H9 (cell line): ENCODE results near the gene NHSL1. TPM values are rescaled to one million over a fixed set of nuclear protein-coding genes. Genes with fewer than 3 reads are reported as not detected.
A peak's percentile ranks its signal among the peaks of the same experiment; 100 is the strongest.

Experiments used
- DNase-seq: peaks from one replicate; pipeline ENCODE4 v3.0.0-alpha.2; 2017
- H2AFZ ChIP-seq: one replicate; pipeline ENCODE4 v1.6.1; 2013; ENCODE audit warnings: mild to moderate bottlenecking, low read length, control low read depth, moderate library complexity
- H2AK5ac ChIP-seq: 2 replicates; pipeline ENCODE4 v1.6.1; 2013; ENCODE audit warnings: low read length, control low read depth, mixed read lengths; ENCODE audit not compliant: insufficient read length
- H2BK120ac ChIP-seq: one replicate; pipeline ENCODE4 v1.6.1; 2013; ENCODE audit warnings: low read depth, mild to moderate bottlenecking, low read length, control low read depth, inconsistent platforms; ENCODE audit not compliant: poor library complexity, severe bottlenecking
- H2BK12ac ChIP-seq: 2 replicates; pipeline ENCODE4 v1.6.1; 2013; ENCODE audit warnings: low read length, control low read depth, mixed read lengths, low read depth; ENCODE audit not compliant: insufficient read length
- H2BK15ac ChIP-seq: 2 replicates; pipeline ENCODE4 v1.6.1; 2013; ENCODE audit warnings: low read depth, low read length, control low read depth
- H2BK20ac ChIP-seq: one replicate; pipeline ENCODE4 v1.6.1; 2013; ENCODE audit warnings: low read depth, mild to moderate bottlenecking, low read length, control low read depth, inconsistent platforms; ENCODE audit not compliant: poor library complexity, severe bottlenecking
- H2BK5ac ChIP-seq: 2 replicates; pipeline ENCODE4 v1.6.1; 2013; ENCODE audit warnings: low read length, control low read depth, mixed read lengths; ENCODE audit not compliant: insufficient read length
- H3K14ac ChIP-seq: 2 replicates; pipeline ENCODE4 v1.6.1; 2013; ENCODE audit warnings: low read length, control low read depth; ENCODE audit not compliant: insufficient read depth
- H3K18ac ChIP-seq: 2 replicates; pipeline ENCODE4 v1.6.1; 2013; ENCODE audit warnings: low read depth, mild to moderate bottlenecking, mixed read lengths, low read length, control low read depth; ENCODE audit not compliant: insufficient read length
- H3K23ac ChIP-seq: 2 replicates; pipeline ENCODE4 v1.6.1; 2013; ENCODE audit warnings: low read length, control low read depth, mixed read lengths, low read depth; ENCODE audit not compliant: insufficient read length
- H3K23me2 ChIP-seq: 2 replicates; pipeline ENCODE4 v1.6.1; 2013; ENCODE audit warnings: low read depth, mild to moderate bottlenecking, mixed read lengths, low read length, control low read depth; ENCODE audit not compliant: insufficient read length, poor library complexity, severe bottlenecking
- H3K27ac ChIP-seq: 2 replicates; pipeline ENCODE4 v1.5.1; 2013; ENCODE audit warnings: low read length, control low read depth, mixed read lengths, low read depth; ENCODE audit not compliant: insufficient read length
- H3K27me3 ChIP-seq: 2 replicates; pipeline ENCODE4 v1.6.1; 2013; ENCODE audit warnings: low read length, control low read depth, inconsistent platforms; ENCODE audit not compliant: insufficient read depth
- H3K4ac ChIP-seq: 2 replicates; pipeline ENCODE4 v1.6.1; 2013; ENCODE audit warnings: low read depth, mild to moderate bottlenecking, control low read depth, inconsistent platforms, low read length, moderate library complexity
- H3K4me1 ChIP-seq: 2 replicates; pipeline ENCODE4 v1.6.1; 2013; ENCODE audit warnings: low read length, control low read depth, inconsistent platforms; ENCODE audit not compliant: insufficient read depth
- H3K4me2 ChIP-seq: 2 replicates; pipeline ENCODE4 v1.6.1; 2013; ENCODE audit warnings: low read length, control low read depth, mixed read lengths; ENCODE audit not compliant: insufficient read length, insufficient read depth
- H3K56ac ChIP-seq: 2 replicates; pipeline ENCODE4 v1.6.1; 2013; ENCODE audit warnings: low read depth, mild to moderate bottlenecking, mixed read lengths, low read length, control low read depth; ENCODE audit not compliant: insufficient read length
- H3K79me1 ChIP-seq: 2 replicates; pipeline ENCODE4 v1.6.1; 2013; ENCODE audit warnings: low read depth, mild to moderate bottlenecking, moderate library complexity, low read length, control low read depth, inconsistent platforms; ENCODE audit not compliant: insufficient read depth, poor library complexity, severe bottlenecking
- H3K79me2 ChIP-seq: 2 replicates; pipeline ENCODE4 v1.6.1; 2013; ENCODE audit warnings: low read length, control low read depth, inconsistent platforms; ENCODE audit not compliant: insufficient read depth
- H3K9ac ChIP-seq: 2 replicates; pipeline ENCODE4 v1.6.1; 2013; ENCODE audit warnings: low read length, control low read depth, mixed read lengths; ENCODE audit not compliant: insufficient read length; ENCODE audit errors: extremely low read depth
- H3K9me3 ChIP-seq: one replicate; pipeline ENCODE4 v1.6.1; 2013; ENCODE audit warnings: low read depth, low read length, inconsistent platforms; ENCODE audit not compliant: control insufficient read depth
- H3T11ph ChIP-seq: one replicate; pipeline ENCODE4 v1.6.1; 2013; ENCODE audit warnings: mild to moderate bottlenecking, low read length, control low read depth, inconsistent platforms
- H4K20me1 ChIP-seq: one replicate; pipeline ENCODE4 v1.6.1; 2013; ENCODE audit not compliant: control insufficient read depth, insufficient read length, insufficient read depth
- H4K5ac ChIP-seq: 2 replicates; pipeline ENCODE4 v1.6.1; 2013; ENCODE audit warnings: low read depth, mild to moderate bottlenecking, mixed read lengths, low read length, control low read depth; ENCODE audit not compliant: insufficient read length
- H4K8ac ChIP-seq: replicated peaks from 2 replicates; pipeline ENCODE4 v1.6.1; 2013; ENCODE audit warnings: low read length, control low read depth, mixed read lengths, low read depth; ENCODE audit not compliant: insufficient read length
- H4K91ac ChIP-seq: 2 replicates; pipeline ENCODE4 v1.6.1; 2013; ENCODE audit warnings: low read depth, mild to moderate bottlenecking, moderate library complexity, mixed read lengths, low read length, control low read depth; ENCODE audit not compliant: insufficient read length
- H3K27ac Mint-ChIP-seq, 3 experiments: 2 replicates in 2 of 3; 3 replicates in 1 of 3; pipeline ENCODE4 v1.8.0; 2020 to 2021; ENCODE audit warnings: mixed read lengths in 3 of 3, mild to moderate bottlenecking in 1 of 3, moderate library complexity in 1 of 3
- H3K27me3 Mint-ChIP-seq: 2 replicates; pipeline ENCODE4 v1.8.0; 2021; ENCODE audit warnings: low read depth, mild to moderate bottlenecking, moderate library complexity, mixed read lengths
- H3K36me3 Mint-ChIP-seq, 3 experiments: 2 replicates in 2 of 3; 3 replicates in 1 of 3; pipeline ENCODE4 v1.8.0; 2020 to 2021; ENCODE audit warnings: low read depth in 3 of 3, mixed read lengths in 3 of 3; ENCODE audit not compliant: insufficient read depth in 1 of 3
- H3K4me1 Mint-ChIP-seq, 2 experiments: 2 replicates each; pipeline ENCODE4 v1.8.0; 2020; ENCODE audit warnings: mixed read lengths in 2 of 2
- H3K4me3 Mint-ChIP-seq, 2 experiments: 2 replicates in 1 of 2; 3 replicates in 1 of 2; pipeline ENCODE4 v1.8.0; 2020 to 2021; ENCODE audit warnings: mild to moderate bottlenecking in 2 of 2, mixed read lengths in 2 of 2, moderate library complexity in 1 of 2
- H3K9me3 Mint-ChIP-seq, 2 experiments: 2 replicates in 1 of 2; 3 replicates in 1 of 2; pipeline ENCODE4 v1.8.0; 2020; ENCODE audit warnings: mild to moderate bottlenecking in 2 of 2, mixed read lengths in 2 of 2, moderate library complexity in 1 of 2
- WGBS: extraction: QIAGEN DNeasy Blood & Tissue Kit; methylation state at CpG from one replicate; pipeline ENCODE4 v1.1.7; 2013; ENCODE audit warnings: missing lambda C conversion rate, low lambda C conversion rate, mixed read lengths; ENCODE audit not compliant: insufficient read length; ENCODE audit errors: extremely low coverage; 5-methylcytosine and 5-hydroxymethylcytosine counted together
- total RNA-seq: library from RNA; stranded (reverse); gene quantifications from 2 replicates; pipeline ENCODE4 v1.2.1, GENCODE V29; 2021
- TF ChIP-seq, protein P1 (sequence below): fragments of 200-600 bp; sonication (generic); conservative IDR thresholded peaks from 3 replicates; pipeline ENCODE4 v1.8.0; 2021; ENCODE audit warnings: antibody characterized with exemption, mild to moderate bottlenecking

The NHSL1 gene
- total RNA-seq, 1 experiment from 2014 or later: 28.7 TPM

- H3T11ph ChIP-seq: no peak overlapping the region
- H2AFZ ChIP-seq: peak overlapping the region; percentile 57
- Mint-ChIP-seq H3K27ac (peak overlapping the region in 1 of 3 experiments; percentile 87; a peak in 2 of 7 replicates), H3K36me3 (peaks cover 6 to 40% (median 39%) of the 10 kb centered on the region in 3 experiments; a peak in 6 of 7 replicates), H3K9me3 (no peaks in the 10 kb centered on the region; a peak in 1 of 5 replicates), H3K4me1 (peaks cover 4 to 10% of the 10 kb centered on the region in 2 experiments), H3K4me3 (peak overlapping the region; percentile 90 to 91), H3K27me3 (no peaks in the 10 kb centered on the region; the same call in 1 of the 2 replicates)
- no peak overlapping the region for H2BK5ac ChIP-seq
- H3K56ac ChIP-seq: no peak overlapping the region
- no peak overlapping the region for H2BK120ac ChIP-seq
- H3K79me2 ChIP-seq: no peaks in the 10 kb centered on the region
- H3K23me2 ChIP-seq: peaks cover 17% of the 10 kb centered on the region
- H3K79me1 ChIP-seq: no peaks in the 10 kb centered on the region
- H4K91ac ChIP-seq: no peak overlapping the region
- H3K4me1 ChIP-seq: no peaks in the 10 kb centered on the region
- no peak overlapping the region for H2BK15ac ChIP-seq
- peak overlapping the region; percentile 95 for H3K4me2 ChIP-seq
- H4K8ac ChIP-seq: no peak overlapping the region
- no peak overlapping the region for H3K27ac ChIP-seq
- TF ChIP-seq, protein P1, sequence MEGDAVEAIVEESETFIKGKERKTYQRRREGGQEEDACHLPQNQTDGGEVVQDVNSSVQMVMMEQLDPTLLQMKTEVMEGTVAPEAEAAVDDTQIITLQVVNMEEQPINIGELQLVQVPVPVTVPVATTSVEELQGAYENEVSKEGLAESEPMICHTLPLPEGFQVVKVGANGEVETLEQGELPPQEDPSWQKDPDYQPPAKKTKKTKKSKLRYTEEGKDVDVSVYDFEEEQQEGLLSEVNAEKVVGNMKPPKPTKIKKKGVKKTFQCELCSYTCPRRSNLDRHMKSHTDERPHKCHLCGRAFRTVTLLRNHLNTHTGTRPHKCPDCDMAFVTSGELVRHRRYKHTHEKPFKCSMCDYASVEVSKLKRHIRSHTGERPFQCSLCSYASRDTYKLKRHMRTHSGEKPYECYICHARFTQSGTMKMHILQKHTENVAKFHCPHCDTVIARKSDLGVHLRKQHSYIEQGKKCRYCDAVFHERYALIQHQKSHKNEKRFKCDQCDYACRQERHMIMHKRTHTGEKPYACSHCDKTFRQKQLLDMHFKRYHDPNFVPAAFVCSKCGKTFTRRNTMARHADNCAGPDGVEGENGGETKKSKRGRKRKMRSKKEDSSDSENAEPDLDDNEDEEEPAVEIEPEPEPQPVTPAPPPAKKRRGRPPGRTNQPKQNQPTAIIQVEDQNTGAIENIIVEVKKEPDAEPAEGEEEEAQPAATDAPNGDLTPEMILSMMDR: no peak
- H3K9me3 ChIP-seq: no peaks in the 10 kb centered on the region
- H4K5ac ChIP-seq: no peak overlapping the region
- H4K20me1 ChIP-seq: no peaks in the 10 kb centered on the region
- H2BK12ac ChIP-seq: no peak overlapping the region
- no peak overlapping the region for H2BK20ac ChIP-seq
- no CpG with 5 or more reads among the region's 35 CpGs for WGBS
- no peak overlapping the region for H3K23ac ChIP-seq
- H3K18ac ChIP-seq: peak overlapping the region; percentile 56
- no peak overlapping the region for H3K4ac ChIP-seq
- H3K9ac ChIP-seq: peak overlapping the region; percentile 64
- peak overlapping the region; percentile 67 for H3K14ac ChIP-seq
- no peak overlapping the region for H2AK5ac ChIP-seq
- no peak for DNase-seq
- no peaks in the 10 kb centered on the region for H3K27me3 ChIP-seq
Measured at GRCh38 chr6:138404666-138405337, 94.5 kb downstream of the NHSL1 start.
